Right kidney (tissue), 9 donors: ENCODE results near the gene ERC2.
"Not testable (repeated sequence)": the region's sequence is repeated elsewhere in the genome, so short reads cannot be mapped to it uniquely, and the experiment has no call there.

Source experiments
- DNase-seq: peaks from one replicate; pipeline ENCODE4 v3.0.0-alpha.2; 2016
- long read RNA-seq, 8 donors: transcript quantifications; one replicate each; lab custom pipeline, GENCODE V29; 2026

The ERC2 gene
- long read RNA-seq, donor 1, result 0 reads
- long read RNA-seq, donor 2, result 0 reads
- long read RNA-seq, donor 3, result 0 reads
- long read RNA-seq, donor 4, result 0 reads
- long read RNA-seq, donor 5, result 0 reads
- long read RNA-seq, donor 6, result 0 reads
- long read RNA-seq, donor 7, result 0 reads
- long read RNA-seq, donor 8, result 0 reads

DNA sequence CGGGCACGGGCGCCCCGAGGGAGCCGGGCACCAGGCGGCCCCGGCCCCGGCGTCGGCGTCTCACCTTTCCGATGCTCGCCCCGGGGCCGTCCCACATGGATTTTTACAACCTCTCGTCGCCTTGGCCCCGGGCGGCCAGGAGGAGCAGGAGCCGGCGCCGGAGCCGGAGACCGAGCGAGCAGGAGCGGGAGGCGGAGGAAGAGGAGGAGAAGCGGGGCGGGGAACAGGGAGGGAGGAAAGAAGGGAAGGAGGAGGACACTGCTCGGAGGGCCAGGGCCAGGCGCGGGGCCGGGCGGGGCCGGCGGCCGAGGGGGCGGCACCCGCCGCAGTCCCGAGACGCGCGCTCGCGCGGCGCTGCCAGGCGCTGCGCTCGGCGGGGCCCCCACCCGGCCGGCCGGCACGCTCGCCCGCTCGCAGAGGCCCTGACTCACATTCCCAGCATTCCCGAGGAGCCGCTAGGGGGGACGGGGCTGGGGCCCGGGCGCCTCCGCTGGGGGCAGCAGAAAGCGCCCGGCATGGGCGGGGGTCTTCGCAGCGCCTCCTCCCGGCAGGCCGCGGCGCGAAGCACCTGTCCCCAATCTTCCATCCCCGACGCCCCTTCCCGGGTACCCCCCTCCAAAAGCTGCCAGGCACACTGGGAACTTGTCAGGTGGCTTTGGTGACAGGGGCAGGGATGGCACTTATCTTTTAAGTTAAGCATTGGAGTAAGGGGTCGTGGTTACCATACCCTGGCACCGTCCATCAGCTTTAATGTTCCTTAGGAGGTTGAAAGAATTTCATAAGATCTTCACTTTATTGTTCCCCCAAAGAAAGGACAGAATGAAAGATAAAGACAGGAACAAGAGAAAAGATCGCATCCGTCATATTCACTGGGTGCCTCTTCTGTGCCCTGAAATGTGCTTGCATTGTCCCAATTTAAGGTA, at the start of gene ERC2:
TSS of gene ERC2 (minus strand) at position 284 of the 923 bp plus-strand sequence.
- peak; percentile 78 for DNase-seq

DNA sequence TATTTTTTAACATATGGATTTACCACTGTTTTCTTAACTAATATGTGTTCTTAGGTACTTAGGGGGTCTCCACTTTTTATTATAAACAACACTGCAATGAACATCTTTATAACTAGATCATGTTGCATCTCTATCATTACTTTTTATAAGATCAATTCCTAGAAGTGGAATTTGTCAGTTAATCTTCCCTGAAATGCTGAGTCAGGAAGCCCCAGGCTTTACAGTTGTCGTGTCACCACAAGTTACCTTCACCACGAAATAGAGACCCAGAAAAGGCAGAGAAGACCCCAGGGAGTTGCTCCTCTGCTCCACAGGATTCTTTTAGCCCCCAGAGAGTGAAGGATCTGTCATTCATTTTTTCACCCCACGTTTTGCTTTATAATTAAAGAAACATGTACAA, 34.5 kb upstream of the ERC2 start:
- DNase-seq, result no peak

DNA sequence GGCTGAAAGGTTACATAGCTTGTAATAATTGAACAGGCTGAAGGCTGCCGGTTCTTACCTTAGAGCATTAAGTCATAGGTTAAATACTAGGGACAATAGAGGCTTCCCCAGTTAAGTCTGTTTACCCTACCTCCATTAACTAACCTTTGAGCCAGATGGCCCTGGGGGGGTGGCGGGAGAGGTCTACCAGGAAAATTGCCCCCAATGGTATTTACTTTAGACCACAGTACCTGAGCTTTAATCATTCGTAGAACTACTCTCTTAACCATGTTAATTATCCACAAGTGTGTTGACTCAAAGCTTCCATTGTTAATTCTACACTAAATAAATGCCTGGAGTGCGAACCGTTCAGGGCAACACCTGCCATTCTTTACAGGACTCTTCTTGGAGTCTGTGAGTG, 28.1 kb upstream of the ERC2 start:
- not testable (repeated sequence) for DNase-seq

DNA sequence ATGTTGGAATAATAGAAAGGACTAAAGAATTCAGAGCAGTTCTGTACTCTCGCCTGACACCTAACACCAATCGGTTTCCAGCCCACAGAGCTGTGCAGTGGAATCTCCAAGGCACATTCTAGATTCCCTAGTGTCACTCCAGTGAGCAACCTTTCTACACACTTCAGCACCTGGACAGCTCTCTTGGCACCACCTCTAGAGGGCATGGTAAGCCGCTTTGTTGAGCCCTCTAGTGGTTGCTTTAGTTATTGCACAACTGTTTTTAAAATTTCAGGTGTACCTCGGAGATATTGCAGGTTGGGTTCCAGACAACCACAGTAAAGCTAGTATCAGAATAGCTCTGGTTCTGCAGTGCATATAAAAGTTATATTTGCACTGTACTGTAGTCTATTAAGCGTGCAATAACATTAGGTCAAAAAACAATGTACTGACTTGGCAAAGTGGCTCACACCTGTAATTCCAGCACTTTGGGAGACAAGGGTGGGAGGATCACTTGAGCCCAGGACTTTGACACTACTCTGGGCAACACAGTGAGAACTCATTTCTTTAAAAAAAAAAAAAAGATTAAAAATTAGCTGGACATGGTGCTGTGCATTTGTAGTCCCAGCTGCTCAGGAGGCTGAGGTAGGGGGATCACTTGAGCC, 26.5 kb upstream of the ERC2 start:
- DNase-seq, result peak; percentile 50

- DNase-seq, result no peak
These were observed 23.3 kb upstream of the ERC2 start for GRCh38 chr3:56491566-56491965.

GRCh38 chr3:56488812-56489600, 20.7 kb upstream of the ERC2 start:
- no peak for DNase-seq

DNA sequence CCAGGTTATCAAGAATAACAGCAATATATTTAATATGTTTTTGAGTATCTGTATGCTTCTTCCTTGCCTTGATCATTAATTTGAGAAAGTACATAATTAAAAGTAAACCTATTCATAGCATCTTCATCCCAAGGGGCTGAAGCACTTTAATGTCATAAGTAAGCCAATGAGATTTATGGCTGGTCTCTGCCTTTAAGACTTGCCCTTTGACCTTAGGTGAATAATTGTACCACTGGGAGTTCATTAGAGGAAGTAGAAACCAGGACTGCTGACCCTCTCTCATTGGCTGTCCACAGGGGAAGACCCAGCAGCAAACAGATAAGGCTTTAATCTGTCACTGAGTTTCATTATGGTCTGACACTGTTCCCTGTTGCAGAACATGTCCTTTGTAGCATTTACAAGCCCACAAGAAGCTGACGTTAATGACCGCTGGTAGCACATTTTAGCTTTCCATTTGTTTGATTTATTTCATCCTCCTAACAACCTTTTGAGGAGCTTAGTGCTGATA, 16.3 kb upstream of the ERC2 start:
- DNase-seq, result no peak

DNA sequence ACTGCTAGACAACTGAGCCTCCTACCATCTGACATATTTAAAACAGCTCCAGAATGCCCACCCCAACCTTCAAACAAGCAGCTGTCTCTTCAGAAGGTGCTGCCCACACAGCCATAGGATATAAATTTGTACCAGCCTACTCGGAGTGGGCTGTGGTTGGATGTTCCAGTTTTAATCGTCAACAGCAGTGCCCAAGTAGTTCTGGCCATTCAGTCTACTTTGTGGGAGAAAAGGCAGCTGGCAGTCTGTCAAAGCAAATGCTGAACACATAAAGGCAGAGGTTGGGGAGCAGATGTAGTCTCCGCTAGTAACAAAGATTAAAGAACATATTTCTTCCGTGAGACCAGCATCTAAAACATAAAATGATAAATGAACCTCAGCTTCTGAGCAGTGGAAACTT, 15.9 kb upstream of the ERC2 start:
- no peak for DNase-seq

DNA sequence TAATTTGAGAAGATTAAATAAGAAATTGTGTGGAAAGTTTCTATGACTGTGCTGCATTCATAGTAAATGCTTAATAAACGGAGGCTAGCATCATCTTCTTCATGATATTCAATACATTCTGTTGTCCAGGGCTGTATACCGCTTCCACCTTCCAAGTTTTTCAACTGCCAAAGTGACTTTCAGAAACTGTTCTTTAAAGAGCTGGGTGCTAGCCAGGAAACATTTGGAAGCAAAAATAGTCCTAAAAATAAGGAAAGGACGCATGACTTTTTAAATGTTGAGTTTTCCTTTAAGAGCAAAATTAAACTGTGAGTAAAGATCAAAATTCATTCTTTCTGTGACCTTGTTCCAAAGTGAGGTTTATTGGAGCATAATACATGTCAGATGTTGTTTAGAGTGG, 9.4 kb upstream of the ERC2 start:
- DNase-seq, result no peak

GRCh38 chr3:56476771-56477170, 8.5 kb upstream of the ERC2 start:
- no peak for DNase-seq

GRCh38 chr3:56471771-56472170, 3.5 kb upstream of the ERC2 start:
- no peak for DNase-seq

DNA sequence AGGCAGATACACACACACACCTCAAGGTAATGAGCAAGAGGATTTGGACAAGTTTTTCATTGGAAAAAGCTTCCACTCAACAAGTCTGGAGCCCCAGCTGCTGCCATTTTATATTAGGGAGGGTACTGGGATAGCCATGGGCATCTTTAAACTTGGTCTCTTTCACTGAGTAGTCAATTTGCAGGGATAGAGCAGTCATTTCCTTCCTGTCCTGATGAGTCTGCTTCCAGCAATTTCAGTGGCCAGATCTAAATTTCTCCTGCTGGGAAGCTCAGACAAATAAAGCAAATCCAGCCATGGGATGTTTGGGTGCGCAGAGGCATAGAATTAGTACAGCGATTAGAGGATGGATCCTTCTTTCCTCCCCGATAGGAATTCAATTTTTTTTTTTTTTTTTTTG, 874 bp upstream of the ERC2 start:
- DNase-seq, result peak; percentile 18

DNA sequence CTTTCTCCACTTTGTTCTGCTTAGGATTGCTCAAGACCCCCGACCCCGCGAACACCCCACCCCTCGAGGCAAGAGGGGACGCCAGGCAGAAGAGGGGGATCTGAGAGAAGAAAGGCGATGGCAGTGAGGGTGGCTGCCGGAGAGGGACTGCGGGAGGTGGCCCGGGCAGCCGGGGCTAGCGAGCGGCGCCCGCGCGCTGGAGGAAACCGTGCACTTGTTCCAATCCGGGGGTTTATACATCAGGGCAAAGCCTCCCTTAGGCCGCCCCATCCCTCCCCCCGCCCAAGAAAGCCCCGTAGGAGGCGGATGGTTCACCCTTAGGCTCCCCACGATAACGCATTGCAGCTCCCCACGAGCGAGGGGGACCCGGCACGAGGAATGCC, 475 bp downstream of the ERC2 start:
- DNase-seq, result no peak

DNA sequence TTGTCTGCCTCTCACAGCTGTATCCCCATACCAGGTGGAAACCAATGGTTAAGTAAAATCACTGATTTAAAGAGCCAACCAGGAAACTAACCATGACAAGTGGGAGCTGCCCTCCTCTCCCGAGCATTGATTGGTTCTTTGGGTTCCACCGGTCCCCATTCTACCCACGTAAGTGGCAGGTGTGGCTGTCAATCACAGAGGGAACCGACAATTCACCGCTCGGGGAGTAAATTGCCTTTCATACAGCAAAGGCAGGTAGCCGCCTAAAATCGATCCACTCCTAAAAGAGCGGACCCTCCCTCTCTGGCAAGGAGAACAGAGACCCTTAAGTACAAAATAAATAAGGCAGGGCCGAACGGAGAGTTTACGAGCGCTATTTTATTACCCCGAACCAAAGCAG, 1.2 kb downstream of the ERC2 start:
- DNase-seq, result peak; percentile 68

DNA sequence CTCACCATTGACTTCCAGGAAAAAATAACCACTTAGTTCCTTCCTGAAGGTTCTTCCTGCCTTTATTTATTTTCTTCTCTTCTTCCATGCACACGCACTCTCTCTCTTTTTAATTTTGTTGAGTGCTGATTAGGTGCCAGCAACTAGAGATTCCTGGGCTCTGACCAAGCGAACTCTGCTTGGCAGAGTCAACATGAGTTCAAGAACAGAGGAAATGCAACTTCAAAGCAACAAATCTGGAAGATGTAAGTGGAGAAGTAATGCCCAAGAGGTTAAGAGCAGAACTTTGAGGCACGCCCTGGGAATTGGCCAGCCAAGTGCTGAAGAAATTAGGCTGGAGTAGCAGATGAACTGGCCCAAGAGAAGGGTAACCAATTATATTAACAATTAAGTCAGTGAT, 8.5 kb downstream of the ERC2 start:
- DNase-seq, result no peak

DNA sequence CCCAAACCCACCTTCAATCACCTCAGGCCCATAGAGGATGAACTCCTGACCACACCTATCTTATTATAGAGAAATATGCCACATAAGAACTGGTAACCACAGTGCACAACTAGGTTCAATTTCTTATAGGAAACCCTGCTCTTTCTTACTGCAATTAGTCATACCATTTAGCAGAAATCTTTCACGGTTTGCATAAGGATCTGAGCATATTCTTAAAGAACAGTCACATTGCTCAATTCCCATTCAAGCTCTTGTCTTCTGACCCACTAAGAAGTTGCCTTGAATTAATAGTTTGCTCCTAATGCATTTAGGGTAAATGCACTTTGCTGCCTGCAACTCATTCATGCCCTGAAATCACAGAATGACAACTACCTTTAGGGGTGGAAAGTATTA, 9.2 kb downstream of the ERC2 start:
- no peak for DNase-seq

GRCh38 chr3:56458496-56459103, 9.7 kb downstream of the ERC2 start:
- DNase-seq, result no peak

- DNase-seq, result no peak
These were observed 12.2 kb downstream of the ERC2 start for GRCh38 chr3:56456117-56456516.

GRCh38 chr3:56453011-56453410, 15.3 kb downstream of the ERC2 start:
- DNase-seq, result no peak

DNA sequence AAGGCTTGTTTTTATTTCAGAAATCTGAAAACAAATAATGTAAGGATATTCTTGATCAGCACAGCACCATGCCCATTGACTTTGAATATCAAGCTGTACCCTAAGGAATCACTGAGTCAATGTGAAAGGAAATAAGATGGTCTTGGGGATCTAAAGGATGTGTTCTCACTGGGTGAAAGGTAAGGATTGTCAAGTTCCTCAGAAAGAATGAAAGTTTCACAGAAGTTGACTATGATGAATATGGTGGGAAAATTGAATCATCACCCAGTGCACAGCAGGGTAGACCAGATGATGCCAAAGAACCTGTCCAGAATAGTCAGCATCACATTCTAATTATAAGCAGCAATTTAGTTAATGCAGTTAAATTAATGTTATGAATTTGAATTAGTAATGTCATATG, 16.2 kb downstream of the ERC2 start:
- no peak for DNase-seq

DNA sequence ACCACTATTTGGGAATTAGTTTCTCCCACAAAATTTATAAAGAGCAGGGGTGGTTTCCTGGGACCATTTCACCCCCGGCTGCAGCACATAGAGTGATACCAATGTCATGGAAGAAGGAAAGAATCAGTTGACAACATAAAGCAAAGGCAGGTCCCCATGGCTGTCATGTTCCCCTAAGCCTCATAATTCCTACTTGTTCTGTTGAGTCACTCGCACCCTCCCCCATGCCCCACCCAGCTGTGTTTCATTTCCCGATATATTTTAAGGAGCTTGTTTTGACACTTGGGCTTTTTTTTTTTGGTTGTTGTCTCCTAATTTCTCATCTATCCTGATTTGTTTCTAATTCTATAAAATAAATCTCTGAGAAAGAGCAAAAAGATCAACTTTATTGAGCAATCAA, 24.9 kb downstream of the ERC2 start:
- DNase-seq, result no peak

GRCh38 chr3:56428667-56429066, 39.6 kb downstream of the ERC2 start:
- DNase-seq, result no peak
